Fibroblast of the conjunctiva (primary cell): ENCODE results near the gene ETNK2.

Experiments used
- DNase-seq: peaks from one replicate; pipeline ENCODE4 v3.0.0-alpha.2; 2010; ENCODE audit warnings: low read depth

The ETNK2 gene

DNA sequence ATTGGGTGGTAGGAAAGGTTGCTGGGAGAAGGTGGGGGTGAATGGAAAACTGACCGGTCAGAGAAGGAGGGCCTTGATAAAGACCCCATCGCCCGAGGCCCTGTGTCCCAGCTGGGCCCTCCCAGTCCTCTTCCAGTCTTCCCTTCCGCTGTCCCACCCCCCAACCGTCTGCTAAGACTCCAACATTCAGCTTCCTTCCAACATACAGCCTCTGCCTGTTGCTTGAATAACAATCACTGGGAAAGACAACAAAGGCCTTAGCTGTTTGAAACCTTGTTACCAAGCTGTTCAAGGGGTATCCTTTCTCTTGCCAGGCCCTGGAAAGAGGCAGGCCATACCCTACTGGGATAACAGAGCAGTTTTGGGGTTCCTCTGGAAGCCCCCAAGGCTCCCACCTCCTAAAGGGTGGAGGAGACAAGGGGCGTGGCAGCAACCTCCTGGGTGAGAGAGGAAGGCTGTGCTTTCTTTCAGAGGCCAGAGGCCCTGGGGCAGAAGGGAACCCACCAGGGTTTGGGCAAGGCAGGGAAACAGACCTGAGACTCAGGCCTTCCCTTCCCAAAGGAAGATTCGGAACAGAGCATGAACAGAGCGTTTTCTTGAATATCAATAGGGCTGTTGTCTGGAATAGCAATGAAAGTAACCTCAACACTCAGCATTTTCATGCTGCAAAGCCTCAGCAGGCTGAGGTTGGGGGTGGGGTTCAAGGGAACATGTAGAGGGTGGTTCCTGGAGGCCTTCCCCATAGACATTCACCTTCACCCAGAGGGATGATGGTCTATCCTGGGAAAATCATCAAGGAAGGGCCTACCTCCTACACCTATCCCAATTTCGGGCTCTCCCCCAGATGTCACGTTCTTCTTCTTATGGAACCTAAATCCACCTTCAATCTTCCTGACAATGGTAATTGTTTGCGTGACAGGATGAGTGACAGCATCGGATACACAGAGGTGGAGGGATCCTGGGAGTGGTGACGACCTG lies 4.1 kb downstream of the ETNK2 start:
- no peak for DNase-seq

DNA sequence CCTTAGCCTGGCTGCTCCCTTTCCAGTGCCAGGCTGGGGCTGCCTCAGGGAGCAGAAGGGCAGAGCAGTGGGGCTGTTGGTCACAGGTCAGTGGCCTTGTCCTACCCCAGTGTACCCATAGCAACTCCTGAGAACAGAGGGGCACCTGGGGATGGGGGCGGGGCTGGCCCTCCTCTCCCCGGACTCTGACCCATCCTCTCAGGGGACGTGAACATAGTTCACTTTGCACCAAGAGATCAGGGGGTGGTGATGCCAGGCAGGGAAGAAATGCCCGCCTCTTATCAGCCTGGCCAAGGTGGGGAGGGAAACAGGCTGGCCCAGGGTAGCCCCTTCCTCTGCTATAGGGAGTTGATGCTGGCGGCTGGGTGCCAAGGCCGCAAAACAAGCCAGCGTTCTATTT lies 4.9 kb downstream of the ETNK2 start:
- no peak for DNase-seq

DNA sequence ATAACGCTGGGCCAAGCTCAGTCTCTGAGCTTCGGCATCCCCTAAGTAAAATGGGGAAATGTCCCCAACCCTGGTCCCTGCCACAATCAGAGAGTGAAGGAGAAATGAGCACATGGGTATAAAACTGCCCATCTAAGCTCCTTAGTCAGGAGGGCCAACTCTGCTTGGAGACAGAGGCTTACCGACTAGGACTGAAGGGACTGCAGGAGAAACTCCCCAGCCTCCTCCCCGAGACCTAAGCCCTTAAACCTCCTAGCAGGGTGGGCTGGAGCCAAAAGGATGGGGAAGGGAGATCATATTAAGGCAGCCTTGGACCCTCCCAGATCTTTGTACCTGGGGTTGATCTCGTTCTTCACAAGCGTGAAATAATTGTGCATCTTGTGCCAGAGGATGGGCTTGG lies 5.5 kb downstream of the ETNK2 start:
- DNase-seq: no peak

GRCh38 chr1:204145033-204145504 lies 6.8 kb downstream of the ETNK2 start:
- DNase-seq: no peak

DNA sequence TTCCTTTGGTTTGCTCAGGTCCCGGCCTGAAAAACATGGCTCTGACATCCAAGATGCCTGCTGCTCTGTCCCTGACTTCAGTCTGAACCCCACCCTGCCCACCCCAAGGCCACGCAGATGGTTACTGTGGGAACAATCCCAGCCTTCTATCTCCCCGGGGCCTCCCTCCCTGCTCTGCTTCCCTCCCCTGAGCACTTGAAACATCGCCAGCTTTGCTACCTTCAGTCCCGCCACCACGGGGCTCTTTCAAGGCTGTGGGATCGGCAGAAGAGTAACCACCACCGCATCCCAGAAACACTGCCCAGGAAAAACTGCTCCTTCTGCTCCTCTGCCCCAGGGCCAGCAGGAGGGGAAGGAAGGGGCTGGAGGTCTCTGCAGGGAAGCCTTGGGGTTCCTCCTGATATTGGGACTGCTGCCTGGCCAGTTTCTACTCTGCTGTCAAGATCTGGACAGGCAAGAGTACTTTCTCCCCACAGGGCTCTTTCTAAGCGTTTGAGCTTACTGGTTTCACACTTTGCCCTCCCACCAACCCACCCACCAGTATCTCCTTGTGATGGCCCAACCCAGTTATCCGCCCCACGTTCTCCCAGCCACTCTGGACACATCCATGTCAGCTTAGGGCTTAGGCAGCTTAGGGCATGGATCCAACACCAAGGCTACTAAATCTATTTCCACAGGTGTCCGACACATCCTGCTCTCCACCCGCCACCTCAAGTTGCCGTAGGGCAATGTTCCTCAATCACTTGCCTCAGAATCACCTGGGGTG lies 8.4 kb downstream of the ETNK2 start:
- DNase-seq: no peak

DNA sequence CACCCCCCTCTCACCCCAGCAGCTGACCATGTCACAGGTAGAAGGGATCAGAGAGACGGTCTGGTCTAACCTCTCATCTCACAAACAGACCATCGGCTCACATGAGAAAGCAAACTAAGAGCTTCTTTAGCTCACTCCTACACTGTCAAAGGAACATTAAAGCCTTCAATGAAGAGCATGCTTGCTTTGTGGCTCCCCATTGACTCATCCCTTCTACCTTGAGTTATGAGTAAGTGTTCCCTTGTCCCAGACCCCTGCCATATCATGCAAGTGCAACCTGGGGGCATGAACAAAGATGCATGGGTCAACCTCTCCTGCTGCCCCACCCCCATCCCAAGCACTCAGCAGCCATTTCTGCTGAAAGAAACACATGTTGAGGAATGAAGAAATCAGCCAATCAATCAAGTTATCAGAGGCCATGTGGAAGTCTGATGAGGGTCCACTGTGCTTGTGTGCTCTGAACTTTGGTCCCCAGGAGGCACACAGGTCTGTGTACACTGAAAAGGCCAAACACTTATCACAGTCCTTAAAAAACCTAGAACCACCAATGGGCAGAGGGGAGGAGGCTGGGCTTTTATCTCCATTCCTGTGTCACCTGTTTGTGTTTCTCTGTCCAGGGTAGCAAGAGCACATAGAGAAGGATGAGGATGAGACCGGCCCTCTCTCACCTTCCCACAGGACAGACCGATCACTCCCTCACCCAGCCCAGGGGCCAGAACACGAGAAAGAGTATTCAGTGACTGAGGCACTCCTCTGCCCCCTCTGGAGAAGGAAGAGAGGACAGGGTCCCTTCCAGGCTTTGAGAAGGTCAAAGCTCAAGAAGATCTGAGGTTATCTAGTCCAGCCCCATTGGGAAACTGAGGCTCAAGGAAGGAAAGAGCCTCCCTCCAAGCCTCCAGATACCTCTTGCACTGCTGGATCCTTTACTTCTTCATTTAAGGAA lies 9.5 kb downstream of the ETNK2 start:
- DNase-seq: no peak

DNA sequence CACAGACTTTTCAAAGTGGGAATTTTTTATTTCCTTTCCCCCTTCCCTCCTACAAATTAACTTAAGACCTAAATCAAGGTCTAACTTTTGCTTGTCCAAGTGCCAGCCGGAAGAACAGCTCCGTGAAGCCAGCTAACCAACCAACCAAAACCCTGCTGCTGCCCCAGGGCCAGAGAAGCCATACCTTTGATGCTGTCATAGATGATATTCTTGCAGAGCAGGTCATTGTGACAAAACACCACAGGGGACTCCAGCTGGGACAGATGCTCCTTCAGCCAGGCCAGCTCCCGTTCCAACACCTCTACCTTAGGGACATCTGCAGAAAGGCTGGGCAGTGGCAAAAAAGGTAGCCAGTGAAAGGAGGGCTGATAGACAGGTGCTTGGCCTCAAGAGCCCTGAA lies 10.7 kb downstream of the ETNK2 start:
- no peak for DNase-seq

DNA sequence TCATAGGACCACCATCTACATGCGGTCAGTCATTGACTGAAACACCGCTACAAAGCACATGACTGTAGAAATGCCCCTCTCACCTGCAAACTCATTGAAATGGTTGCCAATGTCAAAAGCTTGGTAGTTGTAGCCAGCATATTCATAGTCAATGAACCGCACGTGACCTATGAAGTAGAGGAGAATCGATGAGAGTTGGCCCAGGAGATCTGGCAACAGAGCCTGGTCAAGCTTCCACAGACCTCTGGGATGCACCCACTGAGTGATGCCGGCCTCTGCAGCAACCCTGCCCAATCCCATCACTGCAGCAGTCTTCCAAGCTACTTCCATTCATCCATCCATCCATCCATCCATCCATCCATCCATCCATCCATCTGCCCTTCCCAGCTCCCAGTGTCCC lies 11.9 kb downstream of the ETNK2 start:
- DNase-seq: no peak

DNA sequence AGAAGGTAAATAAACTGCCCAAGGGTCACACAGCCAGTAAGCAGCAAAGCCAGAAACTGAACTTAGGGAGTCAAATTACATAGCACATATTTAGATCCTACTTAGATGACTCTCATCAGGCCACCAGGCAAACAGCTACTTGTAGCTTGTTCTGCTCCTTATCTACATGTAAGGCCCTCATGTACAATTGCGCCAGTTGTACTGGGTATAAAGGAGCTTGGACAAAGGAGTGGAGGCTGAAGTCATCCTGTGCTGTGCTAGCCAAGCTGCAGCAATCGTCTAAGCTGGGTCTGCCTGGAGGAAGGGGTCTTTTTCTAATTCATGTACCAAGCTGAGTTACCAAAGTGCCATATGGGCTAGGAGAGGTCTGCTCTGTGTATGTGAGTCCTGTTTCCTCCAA lies 12.8 kb downstream of the ETNK2 start:
- no peak for DNase-seq

- DNase-seq: no peak
These were observed 15.0 kb downstream of the ETNK2 start for GRCh38 chr1:204136814-204137213.

GRCh38 chr1:204134103-204134502 lies 17.7 kb downstream of the ETNK2 start:
- no peak for DNase-seq

- DNase-seq: no peak
These were observed 19.1 kb downstream of the ETNK2 start for GRCh38 chr1:204132718-204133117.

GRCh38 chr1:204131978-204132377 lies 19.9 kb downstream of the ETNK2 start:
- no peak for DNase-seq

DNA sequence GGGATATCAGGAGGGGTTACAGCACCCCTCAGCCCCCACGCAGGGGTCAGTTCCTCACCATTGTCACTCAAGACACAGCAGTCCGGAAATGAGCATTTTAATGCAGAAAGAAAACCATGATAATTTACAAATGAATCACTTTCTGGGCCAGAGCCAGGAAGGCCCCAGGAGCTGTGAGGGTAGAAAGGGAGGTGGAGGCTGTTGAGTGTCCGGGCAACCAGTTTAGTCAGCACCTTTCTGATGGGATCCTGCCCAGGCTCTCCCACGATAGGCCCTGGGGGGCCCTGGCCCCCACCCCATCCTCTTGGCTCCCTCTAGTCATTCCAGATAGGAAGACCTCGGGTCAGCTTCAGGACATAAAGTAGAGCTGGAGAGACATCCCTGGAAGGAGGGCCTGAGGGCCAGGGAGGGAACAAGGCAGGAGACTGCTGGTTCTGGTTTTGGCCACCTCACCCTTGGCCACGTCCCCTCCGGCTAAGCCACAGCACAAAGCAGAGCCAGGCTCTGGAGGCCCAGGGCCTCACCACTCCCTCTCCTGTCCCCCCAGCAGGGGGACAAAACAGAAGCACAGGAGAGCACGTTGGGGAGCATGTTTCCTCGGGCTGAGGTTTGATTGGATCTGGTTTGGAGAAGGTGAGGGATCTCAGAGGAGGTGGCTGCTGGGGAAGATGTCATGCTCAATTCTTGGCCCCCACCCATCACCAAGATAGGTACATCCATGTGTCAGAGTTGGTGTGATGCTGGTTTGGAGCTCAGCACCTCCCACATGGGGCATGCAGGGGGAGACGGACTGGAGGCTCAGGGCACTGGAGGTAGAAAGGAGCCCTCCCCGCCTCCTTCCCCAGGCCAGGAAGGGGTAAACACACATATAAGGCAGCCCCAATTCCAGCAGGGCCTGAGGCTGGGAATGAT lies 20.6 kb downstream of the ETNK2 start:
- DNase-seq: peak; percentile 53

GRCh38 chr1:204130178-204130577 lies 21.7 kb downstream of the ETNK2 start:
- no peak for DNase-seq

- DNase-seq: peak; percentile 39
These were observed 22.6 kb downstream of the ETNK2 start for GRCh38 chr1:204128964-204129896.

DNA sequence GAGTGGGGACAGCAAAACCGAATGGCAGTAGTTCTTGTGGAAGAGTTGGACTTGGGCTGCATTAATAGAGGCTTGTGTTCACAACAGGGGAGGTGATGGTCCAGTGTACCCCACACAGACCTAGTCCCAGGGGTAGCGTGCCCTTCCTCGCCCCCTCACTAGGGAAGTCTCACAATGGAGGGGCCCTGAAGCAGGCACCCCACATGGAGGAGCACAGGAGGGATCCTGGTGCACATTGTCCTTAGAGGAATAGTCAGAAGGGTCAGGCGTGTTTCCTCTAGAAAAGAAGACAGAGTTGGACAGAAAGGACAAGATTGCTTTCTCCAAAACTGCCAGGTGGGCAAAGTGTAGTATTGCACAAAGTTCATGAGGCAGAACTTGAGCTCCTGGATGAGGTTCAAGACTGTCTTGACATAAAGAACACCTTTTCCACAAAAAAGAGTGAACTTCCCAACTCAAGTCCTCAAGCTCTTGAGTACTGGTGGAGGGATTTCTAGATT lies 23.3 kb downstream of the ETNK2 start:
- no peak for DNase-seq

- peak; percentile 74 for DNase-seq
These were observed 24.1 kb downstream of the ETNK2 start for GRCh38 chr1:204127597-204128242.

DNA sequence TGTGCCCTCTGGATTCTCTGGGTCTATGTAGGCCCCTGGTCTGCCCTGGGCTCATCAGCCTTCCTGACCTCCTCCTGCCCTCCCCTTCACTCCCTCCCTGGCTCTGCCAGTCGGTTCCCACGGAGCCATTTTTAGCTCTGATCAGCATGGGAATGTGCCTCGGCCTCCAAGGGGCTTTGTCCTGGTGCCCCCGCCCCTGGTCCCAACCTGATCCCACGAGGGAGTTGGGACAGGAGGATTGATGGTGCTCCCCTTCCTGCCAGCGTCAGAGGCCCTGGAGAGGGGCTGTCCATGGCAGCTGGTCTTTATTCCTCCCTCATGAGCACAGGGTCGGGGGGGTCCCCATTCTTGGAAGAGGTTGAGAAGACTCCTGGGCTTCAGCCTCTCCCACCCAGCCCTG lies 24.9 kb downstream of the ETNK2 start:
- DNase-seq: no peak
